ENCODE data around the gene IGLON5. TPM values are rescaled to one million over a fixed set of nuclear protein-coding genes. Genes with fewer than 3 reads are reported as not detected.

IGLON5 gene
- total RNA-seq, 1 experiment from 2014 or later = not detected

DNA sequence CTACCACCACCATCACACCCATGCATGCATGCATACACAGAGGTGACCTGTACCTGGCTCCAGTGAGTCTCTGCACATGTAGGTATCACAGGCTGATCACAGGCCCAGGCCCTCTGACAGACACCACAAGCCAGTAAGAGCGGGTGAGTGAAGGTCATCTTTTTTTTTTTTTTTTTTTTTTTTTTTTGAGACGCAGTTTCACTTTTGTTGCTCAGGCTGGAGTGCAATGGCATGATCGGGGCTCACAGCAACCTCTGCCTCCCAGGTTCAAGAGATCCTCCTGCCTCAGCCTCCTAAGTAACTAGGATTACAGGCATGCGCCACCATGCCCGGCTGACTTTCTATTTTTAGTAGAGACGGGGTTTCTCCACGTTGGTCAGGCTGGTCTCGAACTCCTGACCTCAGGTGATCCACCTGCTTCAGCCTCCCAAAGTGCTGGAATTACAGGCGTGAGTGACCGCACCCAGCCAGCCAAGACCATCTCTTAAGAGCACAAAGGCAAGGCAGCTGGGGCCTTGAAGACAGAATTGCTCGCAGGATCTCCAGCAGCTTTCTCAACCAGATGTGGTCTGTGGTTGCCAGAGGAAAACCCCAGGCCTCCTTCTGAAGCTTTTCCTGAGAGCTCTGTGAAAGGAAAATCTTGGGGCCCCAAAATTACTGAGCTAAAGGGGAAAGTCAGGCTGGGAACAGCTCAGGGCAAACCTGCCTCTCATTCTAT, 64.2 kb downstream of the IGLON5 start:
- in situ Hi-C loops (cut with HindIII; ENCODE audit: low sequenced_read_pairs) = no loop called here
- no peak for DNase-seq (ENCODE audit: low spot score)

DNA sequence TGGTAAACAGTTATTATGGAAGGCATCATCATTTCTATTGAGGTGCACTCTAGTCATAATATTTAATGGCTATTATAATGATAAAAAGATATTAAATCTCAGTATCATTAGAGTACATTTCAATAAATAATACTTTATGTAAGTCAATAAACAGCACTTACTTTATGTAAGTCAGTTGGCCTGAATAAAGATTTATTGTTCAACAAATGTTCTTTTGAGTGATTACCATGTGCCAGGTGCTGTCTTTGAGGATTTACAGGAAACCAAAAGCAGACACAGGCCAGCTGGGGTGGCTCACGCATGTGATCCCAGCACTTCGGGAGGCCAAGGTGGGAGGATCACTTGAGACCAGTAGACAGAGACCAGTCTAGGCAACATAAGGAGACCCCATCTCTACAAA, 66.0 kb downstream of the IGLON5 start:
- no peak for DNase-seq (ENCODE audit: low spot score)
- in situ Hi-C loops (cut with HindIII; ENCODE audit: low sequenced_read_pairs) = no loop called here

DNA sequence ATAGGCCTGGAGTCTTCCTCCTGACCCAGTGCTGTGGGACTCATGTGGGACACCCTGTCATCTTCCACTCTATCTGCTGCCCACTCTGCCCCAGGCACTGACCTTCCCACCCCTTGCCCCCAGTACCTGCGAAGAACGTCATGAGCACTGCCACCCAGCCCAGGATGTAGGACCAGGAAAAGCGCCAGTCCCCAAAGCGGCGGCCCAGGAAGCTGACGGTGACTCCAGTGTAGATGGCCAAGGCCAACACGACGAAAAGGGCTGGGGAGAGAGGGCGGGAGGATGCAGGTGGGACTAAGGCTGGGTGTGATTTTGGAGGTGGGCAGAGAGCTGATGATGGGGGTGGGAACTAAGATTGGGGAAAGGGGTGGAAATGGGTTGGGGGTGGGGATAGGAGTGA, 68.9 kb downstream of the IGLON5 start:
- in situ Hi-C loops (cut with HindIII; ENCODE audit: low sequenced_read_pairs) = no loop called here
- no peak for DNase-seq (ENCODE audit: low spot score)

Other genes starting within 250 kb of the IGLON5 start
- not detected in 2 replicates for gene KLK13, start 246.6 kb upstream of the IGLON5 start, total RNA-seq (2014; rRNA removed; shearing (Covaris generic))
- not detected in 2 replicates for gene KLK14, start 228.8 kb upstream of the IGLON5 start, total RNA-seq (2014; rRNA removed; shearing (Covaris generic))
- gene CTU1, start 203.2 kb upstream of the IGLON5 start, total RNA-seq (2014; rRNA removed; shearing (Covaris generic)) = 10.1 and 16.8 TPM in 2 replicates
- not detected in 2 replicates for gene SIGLEC9, start 186.7 kb upstream of the IGLON5 start, total RNA-seq (2014; rRNA removed; shearing (Covaris generic))
- gene SIGLEC7, start 169.3 kb upstream of the IGLON5 start, total RNA-seq (2014; rRNA removed; shearing (Covaris generic)) = not detected in 2 replicates
- 1.4 TPM in 1 of 2 replicates, not detected in the other for gene CD33, start 86.6 kb upstream of the IGLON5 start, total RNA-seq (2014; rRNA removed; shearing (Covaris generic))
- not detected in 2 replicates for gene SIGLECL1, start 60.6 kb upstream of the IGLON5 start, total RNA-seq (2014; rRNA removed; shearing (Covaris generic))
- 9.3 and 9.5 TPM in 2 replicates for gene VSIG10L, start 30.5 kb downstream of the IGLON5 start, total RNA-seq (2014; rRNA removed; shearing (Covaris generic))
- gene ETFB, start 54.7 kb downstream of the IGLON5 start, total RNA-seq (2014; rRNA removed; shearing (Covaris generic)) = 122 and 148 TPM in 2 replicates
- not detected in 2 replicates for gene CLDND2, start 57.4 kb downstream of the IGLON5 start, total RNA-seq (2014; rRNA removed; shearing (Covaris generic))
- not detected in 2 replicates for gene NKG7, start 61.0 kb downstream of the IGLON5 start, total RNA-seq (2014; rRNA removed; shearing (Covaris generic))
- gene LIM2, start 76.3 kb downstream of the IGLON5 start, total RNA-seq (2014; rRNA removed; shearing (Covaris generic)) = not detected in 2 replicates
- gene C19orf84, start 78.9 kb downstream of the IGLON5 start, total RNA-seq (2014; rRNA removed; shearing (Covaris generic)) = not detected in 2 replicates
- not detected in 2 replicates for gene SIGLEC10, start 106.0 kb downstream of the IGLON5 start, total RNA-seq (2014; rRNA removed; shearing (Covaris generic))
- gene SIGLEC8, start 146.8 kb downstream of the IGLON5 start, total RNA-seq (2014; rRNA removed; shearing (Covaris generic)) = not detected in 2 replicates
- not detected in 2 replicates for gene CEACAM18, start 166.9 kb downstream of the IGLON5 start, total RNA-seq (2014; rRNA removed; shearing (Covaris generic))
- gene SIGLEC12, start 190.2 kb downstream of the IGLON5 start, total RNA-seq (2014; rRNA removed; shearing (Covaris generic)) = not detected in 2 replicates
- gene SIGLEC6, start 220.0 kb downstream of the IGLON5 start, total RNA-seq (2014; rRNA removed; shearing (Covaris generic)) = not detected in 2 replicates